SK-N-MC (cell line): ENCODE measurements around the gene FANCE.

Source experiments
- DNase-seq: peaks from one replicate; pipeline ENCODE4 v3.0.0-alpha.2; 2011; ENCODE audit warnings: low read depth, low spot score
- H3K27ac ChIP-seq: fragments of 200-600 bp; sonication (generic); 2 replicates; pipeline ENCODE4 v1.5.1; 2016; ENCODE audit warnings: mixed run types
- H3K36me3 ChIP-seq: fragments of 200-600 bp; sonication (generic); 2 replicates; pipeline ENCODE4 v1.6.1; 2017; ENCODE audit warnings: antibody characterized with exemption, low read length, mixed read lengths; ENCODE audit not compliant: insufficient read depth
- H3K4me3 ChIP-seq: fragments of 200-600 bp; sonication (generic); 2 replicates; pipeline ENCODE4 v1.5.1; 2016
- H3K9ac ChIP-seq: fragments of 200-600 bp; sonication (generic); 2 replicates; pipeline ENCODE4 v1.8.0; 2017; ENCODE audit warnings: mixed run types, mixed read lengths; ENCODE audit not compliant: insufficient read length
- H3K9me3 ChIP-seq: fragments of 200-600 bp; sonication (generic); 2 replicates; pipeline ENCODE4 v1.6.1; 2017; ENCODE audit warnings: low read depth, mild to moderate bottlenecking, antibody characterized with exemption, low read length, moderate library complexity, mixed read lengths
- EZH2 ChIP-seq: fragments of 200-600 bp; sonication (generic); IDR thresholded peaks from one replicate; pipeline ENCODE4 v1.6.1; 2017; ENCODE audit warnings: antibody characterized with exemption
- FOXP2 ChIP-seq: optimal IDR thresholded peaks from 2 replicates; pipeline ENCODE3; 2011; ENCODE audit warnings: mild to moderate bottlenecking, moderate library complexity; ENCODE audit not compliant: insufficient read depth; ENCODE audit errors: extremely low read length, control extremely low read depth
- POLR2AphosphoS5 ChIP-seq: IDR thresholded peaks from 2 replicates; pipeline ENCODE4 v1.6.1; 2012; ENCODE audit warnings: mild to moderate bottlenecking, low read depth, low read length, borderline replicate concordance

Gene FANCE

GRCh38 chr6:35477551-35478179 lies 25.5 kb downstream of the FANCE start:
- Histone ChIP-seq H3K9me3 (no peaks in the 10 kb centered on the region), H3K9ac (no peak overlapping the region), H3K36me3 (peaks cover 10% of the 10 kb centered on the region), H3K4me3 (no peak overlapping the region), H3K27ac (no peak overlapping the region)
- TF ChIP-seq EZH2 (no peak), POLR2AphosphoS5 (no peak), FOXP2 (no peak)
- no peak for DNase-seq

- TF ChIP-seq POLR2AphosphoS5 (no peak), FOXP2 (no peak), EZH2 (no peak)
- peaks cover 4% of the 10 kb centered on the region; the same call in 1 of the 2 replicates for H3K36me3 ChIP-seq
- DNase-seq = no peak
Observed at GRCh38 chr6:35478259-35478658, 26.1 kb downstream of the FANCE start.

DNA sequence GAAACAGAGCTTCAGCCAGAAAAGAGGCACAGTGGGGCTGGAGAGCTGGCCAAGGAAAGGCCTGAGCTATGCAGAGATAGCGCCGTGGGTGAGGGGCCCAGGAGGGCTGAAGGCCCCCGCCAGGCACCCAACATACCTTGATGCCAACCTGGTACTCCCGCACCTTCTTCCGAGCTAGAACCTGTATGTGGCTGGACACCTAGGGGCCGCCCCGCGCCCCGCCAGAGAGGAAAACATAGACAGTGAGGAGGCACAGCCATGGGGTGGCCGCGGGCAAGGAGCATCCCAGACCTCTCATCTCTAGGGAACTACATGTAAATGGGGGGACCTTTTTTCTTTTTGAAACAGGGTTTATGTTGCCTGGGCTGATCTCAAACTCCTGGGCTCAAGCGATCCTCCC lies 28.0 kb downstream of the FANCE start:
- TF ChIP-seq EZH2 = no peak
- no peak for TF ChIP-seq FOXP2
- TF ChIP-seq POLR2AphosphoS5 = no peak
- DNase-seq = no peak
- Histone ChIP-seq H3K9ac (no peak overlapping the region), H3K4me3 (no peak overlapping the region), H3K36me3 (no peaks in the 10 kb centered on the region), H3K27ac (no peak overlapping the region), H3K9me3 (no peaks in the 10 kb centered on the region)

More at GRCh38 chr6:35478259-35478658, 26.1 kb downstream of the FANCE start:
- Histone ChIP-seq H3K4me3 (no peak overlapping the region), H3K27ac (no peak overlapping the region), H3K9ac (no peak overlapping the region), H3K9me3 (no peaks in the 10 kb centered on the region)

DNA sequence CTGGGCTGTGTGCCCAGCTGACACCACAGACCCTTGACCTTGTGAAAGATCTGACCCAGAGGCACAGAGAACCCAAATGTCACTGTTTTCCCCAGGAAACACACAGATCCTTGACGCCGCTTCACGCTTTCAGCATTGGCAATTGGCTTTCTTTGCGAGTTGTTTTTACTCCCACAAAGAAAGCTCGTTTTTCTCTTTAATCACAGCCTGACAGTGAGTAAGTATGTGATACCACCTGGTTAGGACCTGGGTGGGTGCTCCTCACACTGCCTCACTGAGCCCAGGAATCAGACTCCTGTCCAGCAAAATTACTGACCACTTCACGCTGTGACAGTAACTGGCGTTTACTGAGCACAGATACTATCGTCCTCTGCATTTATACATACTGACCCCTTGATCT lies 29.1 kb downstream of the FANCE start:
- H3K4me3 ChIP-seq = no peak overlapping the region
- H3K36me3 ChIP-seq = no peaks in the 10 kb centered on the region
- no peak overlapping the region for H3K9ac ChIP-seq
- no peak for TF ChIP-seq POLR2AphosphoS5
- no peak for TF ChIP-seq FOXP2
- no peak for TF ChIP-seq EZH2
- no peaks in the 10 kb centered on the region for H3K9me3 ChIP-seq
- DNase-seq = no peak
- H3K27ac ChIP-seq = no peak overlapping the region

GRCh38 chr6:35483062-35483461 lies 30.9 kb downstream of the FANCE start:
- TF ChIP-seq FOXP2 (no peak), POLR2AphosphoS5 (no peak), EZH2 (no peak)
- DNase-seq = no peak
- Histone ChIP-seq H3K9ac (no peak overlapping the region), H3K9me3 (no peaks in the 10 kb centered on the region), H3K4me3 (no peak overlapping the region), H3K36me3 (no peaks in the 10 kb centered on the region), H3K27ac (no peak overlapping the region)

- Histone ChIP-seq H3K36me3 (no peaks in the 10 kb centered on the region), H3K27ac (no peak overlapping the region), H3K9ac (no peak overlapping the region), H3K9me3 (no peaks in the 10 kb centered on the region), H3K4me3 (no peak overlapping the region)
- DNase-seq = no peak
- TF ChIP-seq EZH2 = no peak
- no peak for TF ChIP-seq FOXP2
Observed at GRCh38 chr6:35483490-35483889, 31.4 kb downstream of the FANCE start.

- TF ChIP-seq POLR2AphosphoS5 (no peak), EZH2 (no peak), FOXP2 (no peak)
- H3K9me3 ChIP-seq = no peaks in the 10 kb centered on the region
- H3K9ac ChIP-seq = no peak overlapping the region
- no peak overlapping the region for H3K4me3 ChIP-seq
- H3K36me3 ChIP-seq = no peaks in the 10 kb centered on the region
- H3K27ac ChIP-seq = no peak overlapping the region
- DNase-seq = no peak
Observed at GRCh38 chr6:35483893-35484645, 31.9 kb downstream of the FANCE start.

DNA sequence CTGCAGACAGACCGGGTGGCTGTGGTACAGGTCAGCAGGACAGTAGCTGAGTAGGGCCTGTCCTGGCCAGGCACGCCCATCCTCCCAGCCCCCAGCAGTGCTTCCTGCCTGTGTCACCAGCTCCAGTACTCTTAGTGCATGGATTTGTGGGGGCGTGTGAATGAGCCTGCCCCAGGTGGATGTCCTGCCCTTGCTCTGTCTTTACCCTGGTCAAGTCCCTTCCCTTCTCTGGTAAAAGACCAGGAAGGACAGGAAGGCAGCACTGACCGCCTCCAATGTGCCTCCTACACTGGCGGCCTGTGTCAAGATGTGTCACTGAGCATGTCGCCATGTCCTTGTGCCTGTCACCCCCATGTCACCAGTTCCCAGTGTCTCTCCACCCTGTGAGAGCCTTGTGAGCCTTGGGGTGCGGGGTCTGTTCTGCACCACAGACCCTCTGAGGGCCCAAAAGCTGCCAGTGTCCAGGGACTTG lies 32.8 kb downstream of the FANCE start:
- no peaks in the 10 kb centered on the region for H3K9me3 ChIP-seq
- H3K36me3 ChIP-seq = no peaks in the 10 kb centered on the region
- H3K27ac ChIP-seq = no peak overlapping the region
- H3K9ac ChIP-seq = no peak overlapping the region
- TF ChIP-seq FOXP2 (no peak), EZH2 (no peak), POLR2AphosphoS5 (no peak)
- DNase-seq = no peak
- no peak overlapping the region for H3K4me3 ChIP-seq
